ENCODE data around the gene TMEM179.
"Not testable (repeated sequence)": the region's sequence is repeated elsewhere in the genome, so short reads cannot be mapped to it uniquely, and the experiment has no call there.

TMEM179 gene

GRCh38 chr14:104586832-104587620 is 17.5 kb downstream of the TMEM179 start:
- peak; percentile 2 for DNase-seq (ENCODE audit: low read depth)

- peak; percentile 3 for DNase-seq (ENCODE audit: low read depth)
Observed at GRCh38 chr14:104585966-104586697, 18.4 kb downstream of the TMEM179 start.

GRCh38 chr14:104584557-104584956 is 20.0 kb downstream of the TMEM179 start:
- no peak for DNase-seq (ENCODE audit: low read depth)

- DNase-seq (ENCODE audit: low read depth), result no peak
Observed at GRCh38 chr14:104583424-104584306, 20.9 kb downstream of the TMEM179 start.

GRCh38 chr14:104582662-104583061 is 21.9 kb downstream of the TMEM179 start:
- no peak for DNase-seq (ENCODE audit: low read depth)

GRCh38 chr14:104582005-104582404 is 22.6 kb downstream of the TMEM179 start:
- DNase-seq (ENCODE audit: low read depth), result no peak

GRCh38 chr14:104581521-104581920 is 23.1 kb downstream of the TMEM179 start:
- DNase-seq (ENCODE audit: low read depth), result no peak

- peak; percentile 6 for DNase-seq (ENCODE audit: low read depth)
Observed at GRCh38 chr14:104580961-104581360, 23.6 kb downstream of the TMEM179 start.

- DNase-seq (ENCODE audit: low read depth), result not testable (repeated sequence)
Observed at GRCh38 chr14:104579939-104580338, 24.6 kb downstream of the TMEM179 start.

GRCh38 chr14:104579507-104579906 is 25.1 kb downstream of the TMEM179 start, which contains the start of gene C14orf180:
Gene C14orf180, plus strand, starts transcription at chr14:104579764. Its CDS starts 6,667 bp downstream, at chr14:104586431.
- no peak for DNase-seq (ENCODE audit: low read depth)

GRCh38 chr14:104578321-104578720 is 26.3 kb downstream of the TMEM179 start:
- DNase-seq (ENCODE audit: low read depth), result no peak

GRCh38 chr14:104577847-104578301 is 26.7 kb downstream of the TMEM179 start:
- DNase-seq (ENCODE audit: low read depth), result no peak

GRCh38 chr14:104577426-104577825 is 27.1 kb downstream of the TMEM179 start:
- no peak for DNase-seq (ENCODE audit: low read depth)

GRCh38 chr14:104576970-104577332 is 27.6 kb downstream of the TMEM179 start:
- no peak for DNase-seq (ENCODE audit: low read depth)

GRCh38 chr14:104576232-104576969 is 28.2 kb downstream of the TMEM179 start:
- no peak for DNase-seq (ENCODE audit: low read depth)

- DNase-seq (ENCODE audit: low read depth), result no peak
Observed at GRCh38 chr14:104574978-104575583, 29.5 kb downstream of the TMEM179 start.

- DNase-seq (ENCODE audit: low read depth), result no peak
Observed at GRCh38 chr14:104574536-104574935, 30.0 kb downstream of the TMEM179 start.

- DNase-seq (ENCODE audit: low read depth), result no peak
Observed at GRCh38 chr14:104573930-104574329, 30.6 kb downstream of the TMEM179 start.

- DNase-seq (ENCODE audit: low read depth), result no peak
Observed at GRCh38 chr14:104572668-104573067, 31.9 kb downstream of the TMEM179 start.

GRCh38 chr14:104572024-104572626 is 32.4 kb downstream of the TMEM179 start:
- DNase-seq (ENCODE audit: low read depth), result no peak

GRCh38 chr14:104571246-104571645 is 33.3 kb downstream of the TMEM179 start:
- DNase-seq (ENCODE audit: low read depth), result no peak
